Measurements from ENCODE around the gene FARP1.

DNA sequence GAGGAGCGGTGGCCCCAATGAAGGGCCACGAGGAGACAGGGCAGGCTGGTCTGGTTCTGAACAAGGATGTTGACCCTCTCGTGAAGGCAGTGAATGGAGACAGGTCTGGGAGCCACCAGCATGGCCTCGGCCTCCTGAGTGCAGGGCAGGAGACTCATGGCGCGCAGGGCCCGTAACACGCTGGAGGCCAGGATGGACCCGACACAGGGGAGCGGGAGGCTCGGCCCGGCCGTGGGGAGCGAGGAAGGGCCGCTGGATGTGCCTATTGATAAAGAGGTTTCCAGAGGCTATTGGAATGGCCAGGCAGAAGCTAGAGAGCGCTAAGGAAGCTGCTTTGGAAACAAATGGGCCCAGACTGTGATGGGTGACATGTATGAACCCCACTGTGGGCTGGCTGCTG, 301.5 kb downstream of the FARP1 start:
- TF ChIP-seq, protein P1, sequence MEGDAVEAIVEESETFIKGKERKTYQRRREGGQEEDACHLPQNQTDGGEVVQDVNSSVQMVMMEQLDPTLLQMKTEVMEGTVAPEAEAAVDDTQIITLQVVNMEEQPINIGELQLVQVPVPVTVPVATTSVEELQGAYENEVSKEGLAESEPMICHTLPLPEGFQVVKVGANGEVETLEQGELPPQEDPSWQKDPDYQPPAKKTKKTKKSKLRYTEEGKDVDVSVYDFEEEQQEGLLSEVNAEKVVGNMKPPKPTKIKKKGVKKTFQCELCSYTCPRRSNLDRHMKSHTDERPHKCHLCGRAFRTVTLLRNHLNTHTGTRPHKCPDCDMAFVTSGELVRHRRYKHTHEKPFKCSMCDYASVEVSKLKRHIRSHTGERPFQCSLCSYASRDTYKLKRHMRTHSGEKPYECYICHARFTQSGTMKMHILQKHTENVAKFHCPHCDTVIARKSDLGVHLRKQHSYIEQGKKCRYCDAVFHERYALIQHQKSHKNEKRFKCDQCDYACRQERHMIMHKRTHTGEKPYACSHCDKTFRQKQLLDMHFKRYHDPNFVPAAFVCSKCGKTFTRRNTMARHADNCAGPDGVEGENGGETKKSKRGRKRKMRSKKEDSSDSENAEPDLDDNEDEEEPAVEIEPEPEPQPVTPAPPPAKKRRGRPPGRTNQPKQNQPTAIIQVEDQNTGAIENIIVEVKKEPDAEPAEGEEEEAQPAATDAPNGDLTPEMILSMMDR (IDR thresholded peaks at IDR 0.05), result no peak
- TF ChIP-seq POLR2AphosphoS5 (IDR thresholded peaks at IDR 0.05; ENCODE audit: insufficient read depth in 1 of 2, low read depth in 1 of 2) (no peak), POLR2A (IDR thresholded peaks at IDR 0.05) (no peak)
